Colonic mucosa (tissue), 4 donors: ENCODE measurements around the gene ABCC3. TPM values are rescaled to one million over a fixed set of nuclear protein-coding genes. Genes with fewer than 3 reads are reported as not detected.

ENCODE experiments used
- DNase-seq: peaks from one replicate; pipeline ENCODE4 v3.0.0-alpha.2; 2020
- H3K27ac ChIP-seq: fragments of 200-600 bp; one replicate; pipeline ENCODE4 v1.8.0; 2021
- H3K27me3 ChIP-seq: fragments of 200-600 bp; one replicate; pipeline ENCODE4 v1.8.0; 2021
- H3K36me3 ChIP-seq: fragments of 200-600 bp; one replicate; pipeline ENCODE4 v1.8.0; 2021
- H3K4me1 ChIP-seq: fragments of 200-600 bp; one replicate; pipeline ENCODE4 v1.8.0; 2021; ENCODE audit warnings: mild to moderate bottlenecking
- H3K4me3 ChIP-seq: fragments of 200-600 bp; one replicate; pipeline ENCODE4 v1.8.0; 2021
- H3K9ac ChIP-seq, 2 donors: one replicate each; pipeline ENCODE4 v1.7.0; 2013; ENCODE audit warnings: control low read depth in 2 of 2, low read depth in 2 of 2, low read length in 2 of 2
- H3K9me3 ChIP-seq: fragments of 200-600 bp; one replicate; pipeline ENCODE4 v1.8.0; 2021
- intact Hi-C: fragments of 100-400 bp; cut with DNase I; formaldehyde crosslinking; loops from one replicate; pipeline ENCODE4 v1.14.1; 2022
- total RNA-seq, 2 donors: library from RNA; stranded (reverse); fragmentation: NEBNext Ultra II Directional in 1 of 2; extraction: Animal tissue kit (Norgen Biotek cat#: 25700) in 1 of 2; gene quantifications; one replicate each; pipeline ENCODE4 v1.2.1, GENCODE V29; 2021
- TF ChIP-seq, protein P1 (sequence below): fragments of 200-600 bp; IDR thresholded peaks from one replicate; pipeline ENCODE4 v1.8.0; 2022; ENCODE audit warnings: antibody characterized with exemption, mild to moderate bottlenecking
- donor health status: healthy.
- donor health status: DM: no; HTN: no; CAD: no.
- donor health status: DM: no; HTN: no; CAD: no.

ABCC3 gene
- total RNA-seq, 2 donors from 2014 or later = 187 to 226 TPM

DNA sequence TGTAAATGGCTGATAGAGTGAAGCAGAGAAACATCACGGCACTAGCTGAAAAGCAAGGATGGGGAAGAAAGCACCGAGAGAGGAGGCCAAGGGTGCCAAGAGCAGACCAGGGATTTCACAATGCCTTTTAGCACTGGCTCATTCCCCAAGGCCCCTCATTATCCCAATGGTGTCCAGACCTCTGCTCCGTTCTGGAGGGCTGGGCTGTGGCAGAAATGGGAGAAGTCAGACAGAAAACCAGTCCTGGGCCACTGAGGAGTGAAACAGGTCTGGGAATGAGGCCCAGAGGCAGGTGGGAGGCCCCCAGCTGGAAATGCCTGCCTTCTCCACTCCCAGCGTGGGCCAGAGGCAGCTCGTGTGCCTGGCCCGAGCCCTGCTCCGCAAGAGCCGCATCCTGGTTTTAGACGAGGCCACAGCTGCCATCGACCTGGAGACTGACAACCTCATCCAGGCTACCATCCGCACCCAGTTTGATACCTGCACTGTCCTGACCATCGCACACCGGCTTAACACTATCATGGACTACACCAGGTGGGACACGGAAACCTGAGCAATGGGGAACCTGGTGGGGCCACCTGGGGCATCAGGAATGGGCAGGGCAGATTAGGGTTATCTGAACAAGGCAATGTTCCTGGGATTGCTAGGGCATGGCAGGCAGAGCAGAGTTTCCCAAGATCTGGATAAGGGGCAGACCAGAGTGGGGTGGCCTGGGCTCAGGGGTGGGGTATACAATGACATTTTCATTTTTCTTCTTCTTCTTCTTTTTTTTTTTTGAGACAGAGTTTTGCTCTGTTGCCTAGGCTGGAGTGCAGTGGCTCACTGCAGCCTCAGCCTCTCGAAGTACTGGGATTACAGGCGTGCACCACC, 52.8 kb downstream of the ABCC3 start:
- no peak for DNase-seq

DNA sequence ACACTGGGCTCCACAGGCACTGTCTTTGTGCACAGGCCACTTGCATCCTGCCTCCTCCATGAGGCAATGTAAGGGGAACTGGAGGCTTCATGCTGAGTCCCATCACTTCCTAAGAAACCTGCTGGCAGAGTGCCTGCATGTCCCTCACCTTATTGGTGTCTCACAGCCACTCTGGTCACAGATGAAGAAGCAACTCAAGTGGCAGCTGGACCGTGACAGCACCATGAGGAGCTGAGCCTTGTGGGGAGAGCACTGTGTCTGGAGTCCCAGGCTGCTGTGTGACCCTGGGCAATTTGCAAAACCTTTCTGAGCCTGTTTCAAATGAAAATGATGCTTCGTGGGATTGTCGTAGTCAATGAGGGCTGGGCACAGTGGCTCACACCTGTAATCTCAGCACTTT, 53.6 kb downstream of the ABCC3 start:
- Histone ChIP-seq H3K27ac (no peak overlapping the region), H3K4me3 (no peak overlapping the region), H3K4me1 (peaks cover 22% of the 10 kb centered on the region), H3K9ac (peak overlapping the region in 1 of 2 donors; percentile 75), H3K36me3 (no peaks in the 10 kb centered on the region), H3K9me3 (no peaks in the 10 kb centered on the region), H3K27me3 (no peaks in the 10 kb centered on the region)
- DNase-seq = no peak
- TF ChIP-seq, protein P1, sequence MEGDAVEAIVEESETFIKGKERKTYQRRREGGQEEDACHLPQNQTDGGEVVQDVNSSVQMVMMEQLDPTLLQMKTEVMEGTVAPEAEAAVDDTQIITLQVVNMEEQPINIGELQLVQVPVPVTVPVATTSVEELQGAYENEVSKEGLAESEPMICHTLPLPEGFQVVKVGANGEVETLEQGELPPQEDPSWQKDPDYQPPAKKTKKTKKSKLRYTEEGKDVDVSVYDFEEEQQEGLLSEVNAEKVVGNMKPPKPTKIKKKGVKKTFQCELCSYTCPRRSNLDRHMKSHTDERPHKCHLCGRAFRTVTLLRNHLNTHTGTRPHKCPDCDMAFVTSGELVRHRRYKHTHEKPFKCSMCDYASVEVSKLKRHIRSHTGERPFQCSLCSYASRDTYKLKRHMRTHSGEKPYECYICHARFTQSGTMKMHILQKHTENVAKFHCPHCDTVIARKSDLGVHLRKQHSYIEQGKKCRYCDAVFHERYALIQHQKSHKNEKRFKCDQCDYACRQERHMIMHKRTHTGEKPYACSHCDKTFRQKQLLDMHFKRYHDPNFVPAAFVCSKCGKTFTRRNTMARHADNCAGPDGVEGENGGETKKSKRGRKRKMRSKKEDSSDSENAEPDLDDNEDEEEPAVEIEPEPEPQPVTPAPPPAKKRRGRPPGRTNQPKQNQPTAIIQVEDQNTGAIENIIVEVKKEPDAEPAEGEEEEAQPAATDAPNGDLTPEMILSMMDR = no peak
- intact Hi-C loops = no loop called here

More for the DNA sequence above, 52.8 kb downstream of the ABCC3 start:
- no peaks in the 10 kb centered on the region for H3K27me3 ChIP-seq
- peaks cover 22% of the 10 kb centered on the region for H3K4me1 ChIP-seq
- no peak overlapping the region for H3K4me3 ChIP-seq
- intact Hi-C loops = no loop called here
- TF ChIP-seq, protein P1 = no peak
- H3K27ac ChIP-seq = peak overlapping the region; percentile 92
- H3K36me3 ChIP-seq = no peaks in the 10 kb centered on the region
- H3K9me3 ChIP-seq = no peaks in the 10 kb centered on the region
- peak overlapping the region in 1 of 2 donors; percentile 75 for H3K9ac ChIP-seq

DNA sequence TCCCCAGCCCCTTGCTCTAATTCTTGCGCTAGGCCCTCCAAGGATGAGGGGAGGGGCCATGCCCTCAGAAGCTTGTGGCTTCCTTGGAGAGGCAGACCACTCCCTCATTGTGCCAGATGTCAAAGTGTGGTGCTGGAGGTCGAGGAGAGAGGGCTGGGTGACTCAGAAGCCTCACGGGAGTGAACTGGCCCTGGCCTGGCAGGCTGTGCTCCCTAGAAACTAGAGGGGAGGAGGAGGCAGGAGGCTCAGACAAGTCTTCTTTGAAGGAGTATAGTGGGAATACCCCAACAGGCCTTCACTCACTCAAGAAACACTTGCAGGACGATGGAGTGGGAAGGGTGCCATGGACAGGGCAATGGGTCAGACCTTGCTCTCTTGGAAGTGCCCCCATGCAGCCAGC, 54.6 kb downstream of the ABCC3 start:
- no peaks in the 10 kb centered on the region for H3K27me3 ChIP-seq
- no peak overlapping the region for H3K4me3 ChIP-seq
- intact Hi-C loops = no loop called here
- no peaks in the 10 kb centered on the region for H3K9me3 ChIP-seq
- H3K9ac ChIP-seq = peak overlapping the region in 1 of 2 donors; percentile 74
- peaks cover 22% of the 10 kb centered on the region for H3K4me1 ChIP-seq
- TF ChIP-seq, protein P1 = no peak
- DNase-seq = no peak
- H3K27ac ChIP-seq = no peak overlapping the region
- no peaks in the 10 kb centered on the region for H3K36me3 ChIP-seq

DNA sequence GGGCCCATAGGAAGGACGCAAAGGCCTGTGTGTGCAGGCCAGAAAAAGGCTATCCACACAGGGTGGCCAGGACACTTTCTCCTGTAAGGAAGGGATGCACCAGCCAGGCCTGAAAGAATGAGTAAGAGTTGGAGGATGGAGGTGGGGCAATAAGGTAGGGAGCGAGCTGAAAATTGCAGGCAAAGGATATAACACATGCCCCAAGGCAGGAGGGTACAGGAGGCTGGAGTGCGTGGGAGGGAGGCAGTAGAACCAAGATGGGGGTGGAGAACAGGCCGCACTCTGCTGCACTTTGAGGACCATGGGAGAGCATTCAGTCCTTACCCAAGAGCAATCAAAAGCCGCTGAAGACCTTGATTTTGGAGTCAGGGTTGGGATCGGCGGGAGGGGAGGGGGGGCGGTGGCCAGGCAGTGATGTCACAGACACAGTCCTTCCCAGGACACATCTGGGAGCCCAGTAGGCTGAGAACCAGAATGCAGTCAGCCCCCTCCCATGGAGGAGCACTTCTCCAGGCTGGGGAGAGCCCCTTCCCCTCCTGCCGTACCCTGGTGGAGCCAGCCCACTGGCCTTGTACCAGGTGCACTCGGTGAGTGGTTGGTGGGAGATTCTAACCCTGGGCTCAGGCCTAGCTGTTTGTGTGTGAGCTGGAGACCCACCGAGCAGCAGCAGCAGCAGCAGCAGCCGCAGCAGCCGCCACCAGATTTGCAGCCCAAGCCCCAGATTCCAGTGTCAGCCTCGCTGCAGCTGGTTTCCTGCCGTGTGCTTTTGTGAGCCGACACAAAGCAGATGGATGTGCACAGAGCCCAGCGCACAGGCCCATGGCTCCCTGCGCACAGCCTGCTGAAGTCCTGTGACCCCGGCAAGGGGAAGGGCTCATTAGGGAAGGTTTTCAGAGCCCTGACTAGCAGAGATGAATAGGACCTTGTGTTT, 55.5 kb downstream of the ABCC3 start:
- Histone ChIP-seq H3K4me3 (no peak overlapping the region), H3K9me3 (no peaks in the 10 kb centered on the region), H3K27me3 (no peaks in the 10 kb centered on the region), H3K4me1 (peaks cover 19% of the 10 kb centered on the region), H3K9ac (peak overlapping the region; percentile 37 to 74), H3K27ac (peak overlapping the region; percentile 81), H3K36me3 (no peaks in the 10 kb centered on the region)
- no peak for DNase-seq
- TF ChIP-seq, protein P1 = no peak
- intact Hi-C loops = no loop called here

DNA sequence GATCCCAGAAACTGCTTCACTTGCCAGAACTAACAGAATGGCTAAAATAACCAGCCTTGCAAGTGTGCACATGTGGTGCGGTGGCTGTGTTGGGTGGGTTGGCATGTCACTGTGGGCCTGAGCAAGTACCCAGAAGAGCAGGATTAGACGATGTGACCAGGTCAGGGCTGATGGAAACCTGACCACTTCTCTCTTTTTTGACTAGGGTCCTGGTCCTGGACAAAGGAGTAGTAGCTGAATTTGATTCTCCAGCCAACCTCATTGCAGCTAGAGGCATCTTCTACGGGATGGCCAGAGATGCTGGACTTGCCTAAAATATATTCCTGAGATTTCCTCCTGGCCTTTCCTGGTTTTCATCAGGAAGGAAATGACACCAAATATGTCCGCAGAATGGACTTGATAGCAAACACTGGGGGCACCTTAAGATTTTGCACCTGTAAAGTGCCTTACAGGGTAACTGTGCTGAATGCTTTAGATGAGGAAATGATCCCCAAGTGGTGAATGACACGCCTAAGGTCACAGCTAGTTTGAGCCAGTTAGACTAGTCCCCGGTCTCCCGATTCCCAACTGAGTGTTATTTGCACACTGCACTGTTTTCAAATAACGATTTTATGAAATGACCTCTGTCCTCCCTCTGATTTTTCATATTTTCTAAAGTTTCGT, 56.3 kb downstream of the ABCC3 start:
- Histone ChIP-seq H3K9ac (peak overlapping the region; percentile 37 to 74), H3K27ac (peak overlapping the region; percentile 81), H3K4me3 (no peak overlapping the region), H3K36me3 (peaks cover 3% of the 10 kb centered on the region), H3K4me1 (peaks cover 11% of the 10 kb centered on the region), H3K9me3 (no peaks in the 10 kb centered on the region), H3K27me3 (no peaks in the 10 kb centered on the region)
- peak; percentile 77 for DNase-seq
- TF ChIP-seq, protein P1 = no peak
- intact Hi-C loops = no loop called here
